Naive thymus-derived CD4-positive, alpha-beta T cell (primary cell): ENCODE results near the gene THAP12. TPM values are rescaled to one million over a fixed set of nuclear protein-coding genes. Genes with fewer than 3 reads are reported as not detected.

Experiments
- ATAC-seq: fragments of 150-1000 bp; cut with Tn5 transposase; 2 replicates; pipeline ENCODE4 v1.10.0; 2021; ENCODE audit warnings: mild to moderate bottlenecking, moderate library complexity
- CTCF ChIA-PET: fragments of 350-600 bp; sonication (Branson Sonifier 250); formaldehyde crosslinking; loops from one replicate; lab custom pipeline; 2021; ENCODE audit warnings: antibody characterized with exemption; lab: Charles Lee
- POLR2A ChIA-PET: fragments of 350-600 bp; sonication (Branson Sonifier 250); formaldehyde crosslinking; loops from one replicate; lab custom pipeline; 2021; ENCODE audit warnings: antibody characterized with exemption, inconsistent platforms; lab: Charles Lee
- DNase-seq, 9 donors: peaks; one replicate each; pipeline versions ENCODE4 v3.0.0 to v3.0.0-alpha.2; 2020 to 2022; ENCODE audit warnings: mixed read lengths in 1 of 9
- H3K27ac ChIP-seq: one replicate; pipeline ENCODE4 v1.7.0; 2013; ENCODE audit warnings: mild to moderate bottlenecking, low read depth, low read length, moderate library complexity
- H3K27me3 ChIP-seq, 2 donors: one replicate each; pipeline ENCODE4 v1.7.0; 2013; ENCODE audit warnings: low read length in 2 of 2, mild to moderate bottlenecking in 2 of 2, moderate library complexity in 2 of 2; ENCODE audit not compliant: control insufficient read depth in 2 of 2, insufficient read depth in 2 of 2
- H3K36me3 ChIP-seq, 3 experiments: 1 replicate in 2 of 3; 2 replicates in 1 of 3; pipeline ENCODE4 v1.7.0; 2013; ENCODE audit warnings: low read length in 3 of 3, mild to moderate bottlenecking in 3 of 3, moderate library complexity in 1 of 3; ENCODE audit not compliant: insufficient read depth in 3 of 3, control insufficient read depth in 2 of 3
- H3K4me1 ChIP-seq, 2 donors: one replicate each; pipeline ENCODE4 v1.7.0; 2013; ENCODE audit warnings: low read length in 2 of 2, mild to moderate bottlenecking in 2 of 2, moderate library complexity in 1 of 2; ENCODE audit not compliant: control insufficient read depth in 2 of 2, insufficient read depth in 2 of 2
- H3K4me3 ChIP-seq: 2 replicates; pipeline ENCODE4 v1.7.0; 2013; ENCODE audit warnings: mild to moderate bottlenecking, low read length
- H3K9me3 ChIP-seq, 3 experiments: 1 replicate in 2 of 3; 2 replicates in 1 of 3; pipeline ENCODE4 v1.7.0; 2013; ENCODE audit warnings: low read length in 3 of 3; ENCODE audit not compliant: control insufficient read depth in 2 of 3
- H3K27ac Mint-ChIP-seq, 9 donors: one replicate each; pipeline ENCODE4 v1.8.0; 2020 to 2022; ENCODE audit warnings: mixed read lengths in 9 of 9, mild to moderate bottlenecking in 8 of 9, moderate library complexity in 5 of 9, inconsistent platforms in 2 of 9
- H3K27me3 Mint-ChIP-seq, 5 donors: one replicate each; pipeline ENCODE4 v1.8.0; 2021 to 2022; ENCODE audit warnings: mixed read lengths in 5 of 5, mild to moderate bottlenecking in 1 of 5
- H3K36me3 Mint-ChIP-seq, 5 donors: one replicate each; pipeline ENCODE4 v1.8.0; 2020 to 2022; ENCODE audit warnings: mixed read lengths in 5 of 5, mild to moderate bottlenecking in 3 of 5, inconsistent platforms in 1 of 5
- H3K4me1 Mint-ChIP-seq, 7 donors: one replicate each; pipeline ENCODE4 v1.8.0; 2020 to 2022; ENCODE audit warnings: mixed read lengths in 7 of 7, mild to moderate bottlenecking in 3 of 7, inconsistent platforms in 1 of 7
- H3K4me3 Mint-ChIP-seq, 10 donors: one replicate each; pipeline ENCODE4 v1.8.0; 2020 to 2022; ENCODE audit warnings: mild to moderate bottlenecking in 10 of 10, mixed read lengths in 10 of 10, moderate library complexity in 6 of 10, inconsistent platforms in 2 of 10
- H3K9me3 Mint-ChIP-seq, 11 donors: one replicate each; pipeline ENCODE4 v1.8.0; 2020 to 2022; ENCODE audit warnings: mixed read lengths in 11 of 11, mild to moderate bottlenecking in 4 of 11, inconsistent platforms in 1 of 11, moderate library complexity in 1 of 11
- intact Hi-C, 2 donors: fragments of 100-400 bp; cut with micrococcal nuclease; formaldehyde crosslinking; loops; one replicate each; pipeline ENCODE4 v1.15.1; 2023
- polyA plus RNA-seq, 2 donors: library from polyadenylated mRNA; unstranded; fragments of 300-500 nt; fragmentation: Illumina TruSeq; gene quantifications; one replicate each; pipeline ENCODE4 v1.2.3, GENCODE V29; 2021
- total RNA-seq, 6 experiments: library from RNA in 5 of 6; stranded (reverse) in 5 of 6; gene quantifications; 1 replicate in 5 of 6; 2 replicates in 1 of 6; pipeline ENCODE4 v1.2.3 and lab custom pipeline; 2021 to 2026

Gene THAP12
- total and polyA plus RNA-seq, 7 experiments from 2014 or later: 40.3 to 57.9 (median 51.7) TPM

DNA sequence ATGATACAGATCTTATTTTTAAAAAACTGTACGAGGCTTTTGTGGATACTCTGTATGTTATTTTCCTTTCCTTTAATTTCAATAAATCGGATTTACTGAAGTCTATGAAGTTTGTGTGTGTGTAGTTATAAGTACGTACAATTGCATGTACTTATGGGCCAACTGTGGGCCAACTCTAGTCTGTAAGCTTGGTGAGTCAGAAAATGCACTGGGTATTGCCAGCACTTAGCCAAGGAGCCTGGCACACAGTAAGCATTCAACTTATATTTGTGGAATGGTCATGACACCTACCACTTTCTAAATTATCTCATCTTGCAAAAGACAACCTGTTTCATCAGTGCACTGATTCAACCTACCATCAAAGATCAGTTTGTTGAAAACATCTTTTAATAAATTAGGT lies 32.6 kb downstream of the THAP12 start:
- H3K36me3 Mint-ChIP-seq: peaks cover 14 to 37% (median 17%) of the 10 kb centered on the region in 5 donors
- intact Hi-C loops: no loop called here
- H3K4me1 ChIP-seq: no peaks in the 10 kb centered on the region
- H3K27ac ChIP-seq: no peak overlapping the region
- ATAC-seq (no peak), DNase-seq (no peak)
- no peaks in the 10 kb centered on the region for H3K9me3 ChIP-seq
- peaks cover 0 to 5% (median 2%) of the 10 kb centered on the region in 11 donors for H3K9me3 Mint-ChIP-seq
- H3K36me3 ChIP-seq: peaks cover 0 to 9% (median 0%) of the 10 kb centered on the region in 3 experiments
- peaks cover 0 to 1% (median 0%) of the 10 kb centered on the region in 7 donors for H3K4me1 Mint-ChIP-seq
- no peak overlapping the region for H3K4me3 Mint-ChIP-seq
- no peak overlapping the region for H3K27ac Mint-ChIP-seq
- no peaks in the 10 kb centered on the region for H3K27me3 ChIP-seq
- CTCF ChIA-PET: no interaction called here
- POLR2A ChIA-PET: no interaction called here
- H3K4me3 ChIP-seq: no peak overlapping the region
- no peaks in the 10 kb centered on the region for H3K27me3 Mint-ChIP-seq

DNA sequence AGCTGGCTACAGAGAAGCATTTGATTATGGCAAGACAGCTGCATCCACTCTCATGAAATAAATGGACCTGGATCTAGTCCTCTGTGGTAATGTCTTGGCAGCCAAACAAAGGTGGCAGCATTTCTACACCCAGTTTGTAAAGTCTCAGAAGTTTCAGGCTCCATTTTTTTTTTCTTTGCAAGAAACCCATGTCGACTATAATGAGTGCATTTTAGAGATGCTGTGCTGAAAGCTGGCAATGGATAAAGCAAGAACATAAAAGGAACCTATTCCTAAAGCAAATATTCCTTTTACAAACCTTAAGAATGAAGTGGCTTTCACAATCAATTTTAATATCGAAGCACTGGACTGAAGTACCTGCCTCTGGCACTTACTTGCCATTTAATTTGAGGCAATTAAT lies 33.5 kb downstream of the THAP12 start:
- Histone ChIP-seq H3K36me3 (peaks cover 0 to 5% (median 0%) of the 10 kb centered on the region in 3 experiments), H3K4me1 (no peaks in the 10 kb centered on the region), H3K27me3 (no peaks in the 10 kb centered on the region), H3K27ac (no peak overlapping the region), H3K9me3 (no peaks in the 10 kb centered on the region), H3K4me3 (no peak overlapping the region)
- H3K4me3 Mint-ChIP-seq: no peak overlapping the region
- H3K36me3 Mint-ChIP-seq: peaks cover 6 to 28% (median 9%) of the 10 kb centered on the region in 5 donors
- intact Hi-C loops: no loop called here
- DNase-seq (no peak), ATAC-seq (no peak)
- ChIA-PET CTCF (interaction anchor here (0.8 kb wide), 1 partner anchor 99 kb away, joined by 3 read pairs; no protein-coding TSS in a partner anchor), POLR2A (no interaction called here)
- no peaks in the 10 kb centered on the region for H3K27me3 Mint-ChIP-seq
- no peaks in the 10 kb centered on the region for H3K9me3 Mint-ChIP-seq
- H3K4me1 Mint-ChIP-seq: no peaks in the 10 kb centered on the region
- H3K27ac Mint-ChIP-seq: no peak overlapping the region

DNA sequence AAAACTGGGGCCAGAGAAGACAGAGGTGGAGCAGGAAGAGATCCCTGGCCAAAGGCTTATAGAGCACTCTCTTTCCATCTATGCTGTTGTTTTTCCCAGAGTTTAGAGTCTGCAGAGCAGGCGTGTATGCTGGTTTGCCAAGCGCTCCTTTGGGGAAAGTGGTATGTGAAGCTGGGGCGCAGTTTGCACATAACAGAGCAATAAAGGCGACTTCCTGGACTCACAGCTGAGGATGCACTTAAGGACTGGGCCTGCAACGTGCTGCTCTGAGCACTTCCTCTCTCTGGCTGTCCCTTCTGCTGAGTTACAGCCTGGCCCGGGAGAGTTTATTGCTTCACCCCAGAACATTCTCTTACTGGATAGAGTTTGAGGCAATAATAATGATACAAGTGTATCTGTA lies 41.7 kb downstream of the THAP12 start:
- no peaks in the 10 kb centered on the region for H3K27me3 ChIP-seq
- intact Hi-C loops: no loop called here
- Mint-ChIP-seq H3K4me1 (peaks cover 0 to 8% (median 5%) of the 10 kb centered on the region in 7 donors), H3K4me3 (no peak overlapping the region), H3K27me3 (peaks cover 0 to 6% (median 0%) of the 10 kb centered on the region in 5 donors), H3K27ac (peak overlapping the region in 1 of 9 donors; percentile 22), H3K9me3 (peaks cover 0 to 24% (median 7%) of the 10 kb centered on the region in 11 donors), H3K36me3 (peaks cover 0 to 17% (median 5%) of the 10 kb centered on the region in 5 donors)
- peak; percentile 80 for ATAC-seq
- H3K36me3 ChIP-seq: no peaks in the 10 kb centered on the region
- H3K4me1 ChIP-seq: no peaks in the 10 kb centered on the region
- no peak overlapping the region for H3K27ac ChIP-seq
- peaks cover 0 to 9% (median 0%) of the 10 kb centered on the region in 3 experiments for H3K9me3 ChIP-seq
- DNase-seq: no peak
- no peak overlapping the region for H3K4me3 ChIP-seq
- CTCF ChIA-PET: no interaction called here
- POLR2A ChIA-PET: no interaction called here

DNA sequence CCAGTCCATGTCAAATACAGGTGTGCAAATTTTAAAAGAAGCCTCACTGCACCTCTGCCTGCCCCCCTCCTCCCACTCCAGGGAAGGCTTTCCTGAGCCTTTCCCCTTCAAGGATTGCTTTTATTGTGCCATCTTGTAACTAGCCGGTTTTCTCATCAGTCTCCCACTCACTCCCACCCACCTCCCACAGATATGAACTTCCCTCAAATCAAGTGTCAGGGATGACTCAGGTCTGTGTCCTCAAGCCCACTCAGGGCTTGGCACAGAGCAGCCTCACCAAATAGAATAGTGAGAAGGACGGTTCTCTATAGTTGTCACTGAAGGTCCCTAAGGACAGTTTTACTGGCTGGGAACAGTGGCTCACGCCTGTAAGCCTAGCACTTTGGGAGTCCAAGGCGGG lies 43.0 kb downstream of the THAP12 start:
- Histone ChIP-seq H3K4me3 (no peak overlapping the region), H3K36me3 (no peaks in the 10 kb centered on the region), H3K9me3 (peaks cover 0 to 9% (median 0%) of the 10 kb centered on the region in 3 experiments), H3K4me1 (no peaks in the 10 kb centered on the region), H3K27ac (no peak overlapping the region), H3K27me3 (no peaks in the 10 kb centered on the region)
- ATAC-seq (no peak), DNase-seq (no peak)
- intact Hi-C loops: no loop called here
- Mint-ChIP-seq H3K4me3 (no peak overlapping the region), H3K27me3 (peaks cover 0 to 6% (median 0%) of the 10 kb centered on the region in 5 donors), H3K27ac (no peak overlapping the region), H3K9me3 (peaks cover 0 to 32% (median 10%) of the 10 kb centered on the region in 11 donors), H3K36me3 (peaks cover 0 to 17% (median 7%) of the 10 kb centered on the region in 5 donors), H3K4me1 (peaks cover 0 to 8% (median 5%) of the 10 kb centered on the region in 7 donors)
- CTCF ChIA-PET: no interaction called here
- POLR2A ChIA-PET: no interaction called here

DNA sequence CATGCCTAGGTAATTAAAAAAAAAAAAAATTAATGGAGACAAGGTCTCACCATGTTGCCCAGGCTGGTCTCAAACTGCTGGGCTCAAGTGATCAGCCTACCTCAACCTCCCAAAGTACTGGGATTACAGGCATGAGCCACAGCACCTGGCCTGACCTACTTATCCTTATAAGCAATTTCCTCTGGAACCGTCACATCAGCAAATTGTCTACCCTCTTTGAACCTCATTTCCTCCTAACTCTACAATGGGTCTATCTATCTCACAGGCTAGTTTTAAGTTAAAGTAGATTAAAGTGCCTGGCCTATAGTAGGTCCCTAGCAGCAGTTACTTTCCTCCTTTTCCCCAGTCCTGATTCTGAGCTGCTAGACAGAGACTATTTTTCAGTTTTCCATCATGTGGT lies 43.5 kb downstream of the THAP12 start:
- no peaks in the 10 kb centered on the region for H3K4me1 ChIP-seq
- H3K27ac Mint-ChIP-seq: no peak overlapping the region
- DNase-seq: no peak
- peaks cover 0 to 8% (median 5%) of the 10 kb centered on the region in 7 donors for H3K4me1 Mint-ChIP-seq
- intact Hi-C loops: no loop called here
- H3K36me3 ChIP-seq: no peaks in the 10 kb centered on the region
- H3K27ac ChIP-seq: no peak overlapping the region
- ATAC-seq: no peak
- H3K9me3 ChIP-seq: peaks cover 0 to 9% (median 0%) of the 10 kb centered on the region in 3 experiments
- H3K9me3 Mint-ChIP-seq: peaks cover 0 to 32% (median 10%) of the 10 kb centered on the region in 11 donors
- peaks cover 0 to 17% (median 7%) of the 10 kb centered on the region in 5 donors for H3K36me3 Mint-ChIP-seq
- ChIA-PET CTCF (no interaction called here), POLR2A (no interaction called here)
- no peak overlapping the region for H3K4me3 ChIP-seq
- H3K4me3 Mint-ChIP-seq: no peak overlapping the region
- H3K27me3 ChIP-seq: no peaks in the 10 kb centered on the region
- peaks cover 0 to 6% (median 0%) of the 10 kb centered on the region in 5 donors for H3K27me3 Mint-ChIP-seq

DNA sequence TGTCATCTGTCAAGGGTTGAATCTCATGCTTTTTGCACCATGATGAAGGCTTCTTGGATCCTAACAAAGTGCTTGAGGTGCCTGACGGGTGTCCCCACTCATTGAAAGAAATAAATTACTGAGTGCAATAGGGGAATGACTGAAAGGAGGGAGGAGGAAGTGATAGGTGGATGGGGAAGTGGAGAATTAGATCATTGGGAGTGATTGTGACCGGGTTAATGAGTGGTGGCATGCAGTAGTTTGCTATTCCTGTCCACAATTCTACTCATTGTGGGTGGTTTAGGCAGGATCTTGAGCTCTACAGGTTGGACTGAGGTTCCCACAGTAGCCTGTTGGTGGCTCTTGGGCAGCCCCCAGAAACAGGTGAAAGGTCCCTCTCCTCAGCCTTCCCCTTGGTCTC lies 44.3 kb downstream of the THAP12 start:
- peaks cover 0 to 6% (median 0%) of the 10 kb centered on the region in 5 donors for H3K27me3 Mint-ChIP-seq
- DNase-seq (no peak), ATAC-seq (no peak)
- Histone ChIP-seq H3K4me1 (no peaks in the 10 kb centered on the region), H3K9me3 (peaks cover 0 to 9% (median 0%) of the 10 kb centered on the region in 3 experiments), H3K27me3 (no peaks in the 10 kb centered on the region), H3K4me3 (no peak overlapping the region), H3K36me3 (no peaks in the 10 kb centered on the region), H3K27ac (no peak overlapping the region)
- ChIA-PET CTCF (interaction anchor here (0.7 kb wide), 1 partner anchor 206 kb away, joined by 3 read pairs; no protein-coding TSS in a partner anchor), POLR2A (no interaction called here)
- H3K4me1 Mint-ChIP-seq: peaks cover 0 to 8% (median 5%) of the 10 kb centered on the region in 7 donors
- intact Hi-C loops: no loop called here
- H3K36me3 Mint-ChIP-seq: peaks cover 0 to 17% (median 7%) of the 10 kb centered on the region in 5 donors
- H3K27ac Mint-ChIP-seq: no peak overlapping the region
- peaks cover 0 to 32% (median 10%) of the 10 kb centered on the region in 11 donors for H3K9me3 Mint-ChIP-seq
- H3K4me3 Mint-ChIP-seq: peak overlapping the region in 1 of 10 donors; percentile 3

DNA sequence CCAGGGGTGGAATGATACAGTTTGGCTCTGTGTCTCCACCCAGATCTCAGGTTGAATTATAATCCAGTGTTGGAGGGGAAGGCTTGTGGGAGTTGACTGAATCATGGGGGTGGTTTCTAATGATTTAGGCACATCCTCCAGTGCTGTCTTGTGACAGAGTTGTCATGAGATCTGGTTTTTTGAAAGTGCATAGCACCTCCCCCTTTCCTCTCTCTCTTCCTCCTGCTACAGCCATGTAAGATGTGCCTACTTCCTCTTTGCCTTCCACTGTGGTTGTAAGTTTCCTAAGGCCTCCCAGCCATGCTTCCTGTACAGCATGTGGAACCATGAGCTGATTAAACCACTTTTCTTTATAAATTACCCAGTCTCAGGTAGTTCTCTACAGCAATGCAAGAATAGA lies 45.1 kb downstream of the THAP12 start:
- no peak overlapping the region for H3K27ac ChIP-seq
- H3K36me3 Mint-ChIP-seq: peaks cover 0 to 17% (median 7%) of the 10 kb centered on the region in 5 donors
- no peaks in the 10 kb centered on the region for H3K4me1 ChIP-seq
- no peak overlapping the region for H3K4me3 Mint-ChIP-seq
- no peak for DNase-seq
- ATAC-seq: peak; percentile 85
- H3K36me3 ChIP-seq: no peaks in the 10 kb centered on the region
- peak overlapping the region in 1 of 9 donors; percentile 54 for H3K27ac Mint-ChIP-seq
- H3K9me3 ChIP-seq: peaks cover 0 to 9% (median 0%) of the 10 kb centered on the region in 3 experiments
- no peak overlapping the region for H3K4me3 ChIP-seq
- CTCF ChIA-PET: no interaction called here
- no peaks in the 10 kb centered on the region for H3K27me3 ChIP-seq
- H3K9me3 Mint-ChIP-seq: peaks cover 0 to 32% (median 10%) of the 10 kb centered on the region in 11 donors
- POLR2A ChIA-PET: no interaction called here
- peaks cover 0 to 8% (median 5%) of the 10 kb centered on the region in 7 donors for H3K4me1 Mint-ChIP-seq
- H3K27me3 Mint-ChIP-seq: peaks cover 0 to 6% (median 0%) of the 10 kb centered on the region in 5 donors
- intact Hi-C loops: no loop called here
